BE2C (cell line): ENCODE results near the gene TM9SF1.

ENCODE experiments used
- DNase-seq: peaks from one replicate; pipeline ENCODE4 v3.0.0-alpha.2; 2020
- H3K27me3 ChIP-seq: fragments of 250-450 bp; sonication (Bioruptor Pico); 2 replicates; pipeline ENCODE4 v1.5.1; 2020; ENCODE audit warnings: mild to moderate bottlenecking
- H3K36me3 ChIP-seq: fragments of 250-450 bp; sonication (Bioruptor Pico); 2 replicates; pipeline ENCODE4 v1.5.1; 2020; ENCODE audit warnings: mild to moderate bottlenecking
- H3K4me1 ChIP-seq: fragments of 250-450 bp; sonication (Bioruptor Pico); 2 replicates; pipeline ENCODE4 v1.5.1; 2020
- H3K4me3 ChIP-seq: 2 replicates; pipeline ENCODE4 v1.5.1; 2011; ENCODE audit warnings: low read depth, low read length
- H3K9me3 ChIP-seq: fragments of 250-450 bp; sonication (Bioruptor Pico); 2 replicates; pipeline ENCODE4 v1.5.1; 2020
- TF ChIP-seq, protein P1 (sequence below): IDR thresholded peaks from 2 replicates; pipeline ENCODE4 v1.5.1; 2012; ENCODE audit warnings: mild to moderate bottlenecking, low read depth, low read length

The TM9SF1 gene

DNA sequence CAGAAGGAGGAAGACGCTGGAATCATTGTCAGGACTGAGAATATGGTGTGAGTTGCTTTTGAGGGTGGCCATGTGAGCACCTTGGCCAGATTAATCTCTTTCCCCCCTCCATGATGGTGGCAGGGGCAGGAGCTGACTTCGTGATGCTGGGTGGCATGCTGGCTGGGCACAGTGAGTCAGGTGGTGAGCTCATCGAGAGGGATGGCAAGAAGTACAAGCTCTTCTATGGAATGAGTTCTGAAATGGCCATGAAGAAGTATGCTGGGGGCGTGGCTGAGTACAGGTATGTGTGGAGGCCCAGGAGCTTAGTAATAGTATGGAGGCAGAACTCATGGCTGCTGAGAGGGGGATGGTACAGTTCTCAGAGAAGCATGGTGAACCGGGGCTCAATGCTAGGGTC, 42.9 kb upstream of the TM9SF1 start:
- peaks cover 38% of the 10 kb centered on the region for H3K36me3 ChIP-seq
- H3K4me1 ChIP-seq = peaks cover 4% of the 10 kb centered on the region; the same call in 1 of the 2 replicates
- no peaks in the 10 kb centered on the region for H3K9me3 ChIP-seq
- no peak overlapping the region for H3K4me3 ChIP-seq
- TF ChIP-seq, protein P1, sequence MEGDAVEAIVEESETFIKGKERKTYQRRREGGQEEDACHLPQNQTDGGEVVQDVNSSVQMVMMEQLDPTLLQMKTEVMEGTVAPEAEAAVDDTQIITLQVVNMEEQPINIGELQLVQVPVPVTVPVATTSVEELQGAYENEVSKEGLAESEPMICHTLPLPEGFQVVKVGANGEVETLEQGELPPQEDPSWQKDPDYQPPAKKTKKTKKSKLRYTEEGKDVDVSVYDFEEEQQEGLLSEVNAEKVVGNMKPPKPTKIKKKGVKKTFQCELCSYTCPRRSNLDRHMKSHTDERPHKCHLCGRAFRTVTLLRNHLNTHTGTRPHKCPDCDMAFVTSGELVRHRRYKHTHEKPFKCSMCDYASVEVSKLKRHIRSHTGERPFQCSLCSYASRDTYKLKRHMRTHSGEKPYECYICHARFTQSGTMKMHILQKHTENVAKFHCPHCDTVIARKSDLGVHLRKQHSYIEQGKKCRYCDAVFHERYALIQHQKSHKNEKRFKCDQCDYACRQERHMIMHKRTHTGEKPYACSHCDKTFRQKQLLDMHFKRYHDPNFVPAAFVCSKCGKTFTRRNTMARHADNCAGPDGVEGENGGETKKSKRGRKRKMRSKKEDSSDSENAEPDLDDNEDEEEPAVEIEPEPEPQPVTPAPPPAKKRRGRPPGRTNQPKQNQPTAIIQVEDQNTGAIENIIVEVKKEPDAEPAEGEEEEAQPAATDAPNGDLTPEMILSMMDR = no peak
- no peak for DNase-seq
- no peaks in the 10 kb centered on the region for H3K27me3 ChIP-seq

DNA sequence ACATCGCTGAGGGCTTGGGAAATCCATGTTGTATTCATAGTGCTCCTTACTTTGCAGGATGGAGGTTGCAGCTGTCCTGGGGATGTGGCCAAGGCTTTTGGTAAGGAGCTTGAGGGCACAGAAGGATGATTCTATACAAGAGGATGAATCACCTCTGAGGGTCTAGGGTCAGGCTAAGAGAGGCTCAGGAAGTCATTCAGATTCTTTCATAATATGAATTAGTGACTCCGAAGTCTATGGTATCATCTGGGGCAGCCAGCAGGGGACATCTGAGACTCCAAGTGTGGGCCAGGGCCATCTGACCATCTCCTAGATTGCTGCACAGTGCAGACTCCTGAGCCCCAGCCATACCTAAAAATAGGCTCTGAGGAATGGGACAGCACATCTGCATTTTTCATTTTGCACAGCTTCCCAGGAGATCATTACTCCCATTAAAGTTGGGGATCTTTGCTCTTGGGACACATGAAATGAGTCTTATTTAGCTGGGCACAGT, 42.3 kb upstream of the TM9SF1 start:
- Histone ChIP-seq H3K36me3 (peaks cover 38% of the 10 kb centered on the region), H3K4me1 (peaks cover 4% of the 10 kb centered on the region; the same call in 1 of the 2 replicates), H3K27me3 (no peaks in the 10 kb centered on the region), H3K4me3 (no peak overlapping the region), H3K9me3 (no peaks in the 10 kb centered on the region)
- no peak for DNase-seq
- TF ChIP-seq, protein P1 = no peak

DNA sequence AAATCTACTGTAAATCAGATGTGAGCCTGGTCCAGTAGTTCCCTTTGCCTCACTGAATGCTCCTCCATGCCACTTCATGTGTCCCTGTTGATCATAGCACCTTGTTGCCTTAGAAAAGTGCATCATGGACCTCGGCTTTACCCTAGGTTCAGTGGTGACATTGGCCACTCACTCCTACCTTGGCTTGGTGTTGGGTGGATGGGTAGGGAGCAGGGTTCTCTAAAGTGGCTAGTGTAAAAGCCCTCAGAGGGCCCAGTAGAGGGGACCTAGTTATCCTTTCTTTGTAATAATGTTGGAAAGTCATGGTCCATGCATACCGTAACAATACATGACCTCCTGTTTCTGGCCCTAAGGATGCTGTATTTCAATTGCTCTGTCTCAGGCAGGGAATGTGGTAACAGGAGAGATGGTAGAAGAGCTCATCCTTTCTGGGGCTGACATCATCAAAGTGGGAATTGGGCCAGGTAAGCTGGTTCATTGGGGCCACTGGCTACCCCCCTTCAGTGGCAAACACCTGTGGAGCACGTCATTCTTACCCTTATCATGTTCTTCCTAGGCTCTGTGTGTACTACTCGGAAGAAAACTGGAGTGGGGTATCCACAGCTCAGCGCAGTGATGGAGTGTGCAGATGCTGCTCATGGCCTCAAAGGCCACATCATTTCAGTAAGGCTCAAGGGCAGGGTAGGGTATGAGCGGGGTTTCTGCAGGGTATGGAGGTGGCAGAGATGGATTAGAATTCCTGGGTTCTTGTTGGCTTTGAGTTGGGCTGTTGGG, 41.6 kb upstream of the TM9SF1 start:
- H3K4me3 ChIP-seq = no peak overlapping the region
- H3K4me1 ChIP-seq = peaks cover 4% of the 10 kb centered on the region; the same call in 1 of the 2 replicates
- peaks cover 38% of the 10 kb centered on the region for H3K36me3 ChIP-seq
- TF ChIP-seq, protein P1 = no peak
- H3K9me3 ChIP-seq = no peaks in the 10 kb centered on the region
- H3K27me3 ChIP-seq = no peaks in the 10 kb centered on the region
- DNase-seq = no peak

DNA sequence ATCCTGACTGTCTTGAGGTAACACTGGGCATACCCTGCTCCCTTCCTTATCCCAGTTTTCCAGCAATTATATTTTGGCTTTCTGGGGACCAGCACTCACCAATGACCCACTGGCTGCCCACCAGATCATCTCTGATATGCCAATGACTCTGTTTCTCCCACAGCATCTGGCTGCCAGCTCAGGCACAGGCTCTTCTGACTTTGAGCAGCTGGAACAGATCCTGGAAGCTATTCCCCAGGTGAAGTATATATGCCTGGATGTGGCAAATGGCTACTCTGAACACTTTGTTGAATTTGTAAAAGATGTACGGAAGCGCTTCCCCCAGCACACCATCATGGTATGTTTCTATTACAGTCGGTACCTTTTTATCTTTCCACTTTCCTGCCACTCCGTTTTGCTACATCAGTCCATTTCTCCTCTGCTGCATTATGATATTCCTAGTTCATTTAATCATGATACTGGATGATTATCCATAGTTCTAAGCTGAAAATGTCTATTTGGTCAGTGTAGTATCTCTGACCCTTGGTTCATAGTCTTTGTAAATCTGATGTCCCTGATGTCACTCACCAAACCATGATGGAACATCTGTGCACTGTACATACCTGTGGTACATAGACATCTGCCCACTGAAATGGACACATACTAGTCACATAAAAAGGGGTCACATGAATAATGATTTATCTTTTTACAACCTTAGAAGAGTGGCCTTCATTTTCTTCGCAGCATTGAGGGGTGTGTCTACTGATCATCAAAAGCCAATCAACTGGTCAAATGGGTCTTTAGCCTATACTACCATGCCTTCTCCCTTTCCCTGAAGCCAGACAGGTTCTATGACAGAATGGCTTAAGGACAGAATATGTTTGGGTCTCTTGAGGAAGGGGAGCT, 40.8 kb upstream of the TM9SF1 start:
- TF ChIP-seq, protein P1 = no peak
- no peak for DNase-seq
- H3K36me3 ChIP-seq = peaks cover 37% of the 10 kb centered on the region
- H3K27me3 ChIP-seq = no peaks in the 10 kb centered on the region
- no peak overlapping the region for H3K4me3 ChIP-seq
- H3K4me1 ChIP-seq = peaks cover 4% of the 10 kb centered on the region; the same call in 1 of the 2 replicates
- no peaks in the 10 kb centered on the region for H3K9me3 ChIP-seq

DNA sequence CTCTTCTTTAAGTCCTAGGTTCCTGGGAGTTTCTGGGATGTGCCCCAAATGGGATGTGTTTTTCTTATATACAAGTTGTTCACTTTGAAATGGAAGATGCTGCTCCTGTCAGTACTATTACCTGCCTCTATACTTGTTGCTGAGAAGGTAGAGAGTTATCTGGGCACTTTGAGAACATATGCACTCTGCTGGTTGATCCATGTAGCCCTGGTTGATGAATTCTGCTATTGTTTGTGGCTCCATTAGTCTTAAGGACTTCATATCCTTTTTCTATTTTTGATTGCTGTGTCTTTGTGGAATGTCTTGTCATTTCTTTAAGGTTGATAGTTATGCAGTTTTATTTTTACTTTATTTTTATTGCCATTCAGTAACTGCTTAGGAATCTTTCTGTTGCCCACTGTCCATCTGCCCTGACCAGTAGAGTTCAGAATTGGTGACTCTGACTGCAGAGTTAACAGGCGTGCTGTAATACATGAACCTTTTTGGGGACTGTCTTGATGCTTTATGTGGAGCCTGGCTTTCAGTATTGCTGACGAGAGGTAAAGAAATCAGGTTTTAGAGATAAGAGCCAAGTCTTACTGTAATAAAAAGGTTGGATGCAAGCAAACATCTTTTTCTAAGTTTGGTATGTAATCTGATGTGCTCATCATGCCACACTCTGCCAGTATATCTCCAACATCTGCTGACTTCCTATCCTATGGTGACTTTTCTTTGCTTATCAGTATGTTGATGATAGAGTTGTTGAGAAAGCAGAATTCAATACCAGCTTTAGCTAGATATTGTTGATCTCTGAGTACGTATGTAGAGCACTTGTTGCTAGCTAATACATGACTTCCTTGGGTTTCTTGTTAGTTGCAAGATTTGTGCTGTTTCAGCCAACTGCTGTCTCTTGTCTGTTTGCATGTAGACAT, 39.1 kb upstream of the TM9SF1 start:
- Histone ChIP-seq H3K36me3 (peaks cover 24% of the 10 kb centered on the region), H3K4me3 (no peak overlapping the region), H3K9me3 (no peaks in the 10 kb centered on the region), H3K4me1 (peaks cover 4% of the 10 kb centered on the region; the same call in 1 of the 2 replicates), H3K27me3 (no peaks in the 10 kb centered on the region)
- no peak for DNase-seq
- TF ChIP-seq, protein P1 = no peak
